ENCODE results near the gene FRMD4A. TPM values are rescaled to one million over a fixed set of nuclear protein-coding genes. Genes with fewer than 3 reads are reported as not detected.
A peak's percentile ranks its signal among the peaks of the same experiment; 100 is the strongest.

Gene FRMD4A
- total and polyA plus RNA-seq, 12 donors: 17.4 to 43.4 (median 30.3) TPM

GRCh38 chr10:14360961-14361360, 30.2 kb upstream of the FRMD4A start:
- H3K36me3 ChIP-seq: no peaks in the 10 kb centered on the region
- DNase-seq (no peak), ATAC-seq (peak in 1 of 8 donors; percentile 31)
- intact Hi-C loops (cut with DNase I): no loop called here
- H3K9me3 ChIP-seq: no peaks in the 10 kb centered on the region
- 57 to 60% methylated on average over 1 of the region's 1 CpG for WGBS, 2 donors
- TF ChIP-seq, protein P1, sequence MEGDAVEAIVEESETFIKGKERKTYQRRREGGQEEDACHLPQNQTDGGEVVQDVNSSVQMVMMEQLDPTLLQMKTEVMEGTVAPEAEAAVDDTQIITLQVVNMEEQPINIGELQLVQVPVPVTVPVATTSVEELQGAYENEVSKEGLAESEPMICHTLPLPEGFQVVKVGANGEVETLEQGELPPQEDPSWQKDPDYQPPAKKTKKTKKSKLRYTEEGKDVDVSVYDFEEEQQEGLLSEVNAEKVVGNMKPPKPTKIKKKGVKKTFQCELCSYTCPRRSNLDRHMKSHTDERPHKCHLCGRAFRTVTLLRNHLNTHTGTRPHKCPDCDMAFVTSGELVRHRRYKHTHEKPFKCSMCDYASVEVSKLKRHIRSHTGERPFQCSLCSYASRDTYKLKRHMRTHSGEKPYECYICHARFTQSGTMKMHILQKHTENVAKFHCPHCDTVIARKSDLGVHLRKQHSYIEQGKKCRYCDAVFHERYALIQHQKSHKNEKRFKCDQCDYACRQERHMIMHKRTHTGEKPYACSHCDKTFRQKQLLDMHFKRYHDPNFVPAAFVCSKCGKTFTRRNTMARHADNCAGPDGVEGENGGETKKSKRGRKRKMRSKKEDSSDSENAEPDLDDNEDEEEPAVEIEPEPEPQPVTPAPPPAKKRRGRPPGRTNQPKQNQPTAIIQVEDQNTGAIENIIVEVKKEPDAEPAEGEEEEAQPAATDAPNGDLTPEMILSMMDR (IDR thresholded peaks at IDR 0.05): no peak
- peaks cover 0 to 5% (median 0%) of the 10 kb centered on the region in 7 donors for H3K27me3 ChIP-seq
- H3K4me3 ChIP-seq: no peak overlapping the region
- H3K27ac ChIP-seq: no peak overlapping the region
- no peaks in the 10 kb centered on the region for H3K4me1 ChIP-seq

DNA sequence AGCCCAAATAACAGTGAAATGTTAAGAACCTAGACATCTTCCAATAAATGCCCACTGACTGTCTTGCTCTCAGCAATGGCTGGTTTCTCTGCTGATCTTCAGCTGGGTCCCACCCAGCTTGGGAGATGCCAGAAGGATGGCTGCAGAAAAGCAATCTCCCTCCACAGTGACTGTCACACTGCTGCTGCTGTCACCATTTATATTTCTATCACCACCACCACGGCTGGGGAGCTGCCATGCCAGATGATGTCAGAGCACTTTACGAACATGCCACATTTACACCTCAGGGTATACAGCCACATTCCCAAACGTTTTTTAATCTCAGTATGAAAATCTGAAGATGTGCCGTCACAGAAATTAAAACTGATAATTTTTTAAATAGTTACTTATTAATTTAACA, 29.8 kb upstream of the FRMD4A start:
- Histone ChIP-seq H3K27ac (no peak overlapping the region), H3K9me3 (no peaks in the 10 kb centered on the region), H3K4me3 (no peak overlapping the region), H3K36me3 (no peaks in the 10 kb centered on the region), H3K27me3 (peaks cover 0 to 8% (median 0%) of the 10 kb centered on the region in 7 donors), H3K4me1 (no peaks in the 10 kb centered on the region)
- WGBS, 2 donors: 38 to 50% methylated on average over 4 of the region's 4 CpGs
- ATAC-seq: peak in 1 of 8 donors; percentile 67
- intact Hi-C loops (cut with DNase I): no loop called here
- TF ChIP-seq, protein P1 (IDR thresholded peaks at IDR 0.05): no peak
- no peak for DNase-seq

- intact Hi-C loops (cut with DNase I): no loop called here
- WGBS, 2 donors: 88 to 92% methylated on average over 9 of the region's 9 CpGs
Measured at GRCh38 chr10:14358886-14359573, 28.3 kb upstream of the FRMD4A start.

GRCh38 chr10:14356921-14357320, 26.2 kb upstream of the FRMD4A start:
- Histone ChIP-seq H3K36me3 (no peaks in the 10 kb centered on the region), H3K27me3 (peaks cover 0 to 8% (median 0%) of the 10 kb centered on the region in 7 donors), H3K9me3 (no peaks in the 10 kb centered on the region), H3K4me1 (no peaks in the 10 kb centered on the region), H3K4me3 (no peak overlapping the region), H3K27ac (no peak overlapping the region)
- no peak for ATAC-seq
- intact Hi-C loops (cut with DNase I): no loop called here
- TF ChIP-seq, protein P1 (IDR thresholded peaks at IDR 0.05): no peak
- WGBS, 2 donors: 82 to 89% methylated on average over 3 of the region's 3 CpGs
- no peak for DNase-seq

More at GRCh38 chr10:14358886-14359573, 28.3 kb upstream of the FRMD4A start:
- Histone ChIP-seq H3K27me3 (peaks cover 0 to 8% (median 0%) of the 10 kb centered on the region in 7 donors), H3K4me1 (no peaks in the 10 kb centered on the region), H3K4me3 (no peak overlapping the region), H3K9me3 (no peaks in the 10 kb centered on the region), H3K36me3 (no peaks in the 10 kb centered on the region), H3K27ac (no peak overlapping the region)
- no peak for ATAC-seq
- no peak for DNase-seq
- TF ChIP-seq, protein P1 (IDR thresholded peaks at IDR 0.05): no peak

All from heart right ventricle (tissue), 16 donors.